Tibial nerve (tissue), 4 donors: ENCODE results near the gene SLIT1. TPM values are rescaled to one million over a fixed set of nuclear protein-coding genes. Genes with fewer than 3 reads are reported as not detected.

Experiments
- DNase-seq, 2 donors: peaks; one replicate each; pipeline ENCODE4 v3.0.0-alpha.2; 2019; ENCODE audit warnings: low spot score in 2 of 2
- H3K27ac ChIP-seq, 4 donors: fragments of 200-600 bp; sonication (generic) in 3 of 4; one replicate each; pipeline ENCODE4 v1.5.1; 2017 to 2019; ENCODE audit warnings: mild to moderate bottlenecking in 1 of 4
- H3K27me3 ChIP-seq, 2 donors: fragments of 200-600 bp; sonication (generic) in 1 of 2; one replicate each; pipeline versions ENCODE4 v1.5.1 to v1.6.0; 2017 to 2019
- H3K36me3 ChIP-seq, 3 donors: fragments of 200-600 bp; sonication (generic); one replicate each; pipeline ENCODE4 v1.5.1; 2018 to 2019
- H3K4me1 ChIP-seq, 4 donors: fragments of 200-600 bp; sonication (generic) in 3 of 4; one replicate each; pipeline ENCODE4 v1.5.1; 2017 to 2019
- H3K4me3 ChIP-seq, 4 donors: fragments of 200-600 bp; sonication (generic) in 3 of 4; one replicate each; pipeline ENCODE4 v1.5.1; 2017 to 2019; ENCODE audit warnings: mild to moderate bottlenecking in 1 of 4, moderate library complexity in 1 of 4
- H3K9me3 ChIP-seq, 4 donors: fragments of 200-600 bp; sonication (generic) in 3 of 4; one replicate each; pipeline ENCODE4 v1.5.1; 2017 to 2019
- EP300 ChIP-seq, 2 donors: sonication (generic); formaldehyde crosslinking; IDR thresholded peaks; one replicate each; pipeline ENCODE4 v1.6.1; 2017; ENCODE audit warnings: antibody characterized with exemption in 2 of 2, mild to moderate bottlenecking in 1 of 2
- POLR2A ChIP-seq, 2 donors: fragments of 450-650 bp; IDR thresholded peaks; one replicate each; pipeline ENCODE4 v1.6.1; 2017; ENCODE audit warnings: antibody characterized with exemption in 2 of 2, mild to moderate bottlenecking in 2 of 2, moderate library complexity in 2 of 2
- WGBS, 2 donors: methylation state at CpG; one replicate each; pipeline ENCODE4 v1.1.5; 2018; 5-methylcytosine and 5-hydroxymethylcytosine counted together
- total RNA-seq, 4 donors: library from RNA; depleted of rRNA; stranded (reverse); fragments of >200 nt; gene quantifications; one replicate each; pipeline ENCODE4 v1.1.0, GENCODE V29; 2016
- TF ChIP-seq, protein P1 (sequence below), 5 experiments: fragments of 200-600 bp in 3 of 5; fragments of 450-650 bp in 2 of 5; sonication (generic) in 3 of 5; IDR thresholded peaks; one replicate each; pipeline ENCODE4 v1.5.1; 2016 to 2019; ENCODE audit warnings: antibody characterized with exemption in 5 of 5, mild to moderate bottlenecking in 3 of 5, moderate library complexity in 2 of 5

SLIT1 gene
- total RNA-seq, 4 donors from 2014 or later: 0.78 to 3.1 (median 1.3) TPM

DNA sequence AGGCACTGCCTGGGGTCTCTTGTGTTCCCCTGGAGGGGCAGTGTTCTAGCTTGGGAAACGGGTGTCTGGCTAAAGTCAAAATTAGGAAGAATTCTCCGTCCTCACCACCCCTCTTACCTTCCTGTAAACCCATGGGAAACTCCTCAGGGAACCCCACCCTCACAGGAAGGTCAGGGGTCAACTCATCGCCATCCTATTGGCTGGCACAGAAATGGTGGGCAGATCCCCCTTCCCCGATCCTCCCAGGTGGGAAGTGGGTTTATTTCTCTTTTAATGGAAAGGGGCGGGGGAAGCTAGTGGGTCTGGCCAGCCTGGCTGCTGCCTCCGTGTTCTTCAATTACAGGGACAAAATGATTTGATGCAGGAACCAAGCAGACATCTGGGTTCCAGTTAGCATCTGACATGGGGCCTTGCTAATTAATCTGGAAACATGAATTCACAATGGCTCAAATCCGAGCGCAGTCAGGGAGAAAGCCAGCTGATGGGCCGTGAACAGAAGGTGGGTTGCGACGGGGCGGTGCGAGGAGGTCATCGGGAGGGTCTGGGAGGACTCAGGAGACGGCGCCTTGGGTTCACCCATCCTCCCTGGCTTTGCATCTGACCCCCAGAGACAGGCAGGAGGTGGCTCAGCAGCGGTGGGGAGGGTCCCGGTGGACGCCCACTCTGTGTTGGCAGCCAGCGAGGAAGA lies 66.6 kb downstream of the SLIT1 start:
- Histone ChIP-seq H3K27me3 (no peaks in the 10 kb centered on the region), H3K4me3 (no peak overlapping the region), H3K27ac (no peak overlapping the region), H3K4me1 (no peaks in the 10 kb centered on the region), H3K36me3 (no peaks in the 10 kb centered on the region), H3K9me3 (no peaks in the 10 kb centered on the region)
- no peak for DNase-seq
- TF ChIP-seq, protein P1, sequence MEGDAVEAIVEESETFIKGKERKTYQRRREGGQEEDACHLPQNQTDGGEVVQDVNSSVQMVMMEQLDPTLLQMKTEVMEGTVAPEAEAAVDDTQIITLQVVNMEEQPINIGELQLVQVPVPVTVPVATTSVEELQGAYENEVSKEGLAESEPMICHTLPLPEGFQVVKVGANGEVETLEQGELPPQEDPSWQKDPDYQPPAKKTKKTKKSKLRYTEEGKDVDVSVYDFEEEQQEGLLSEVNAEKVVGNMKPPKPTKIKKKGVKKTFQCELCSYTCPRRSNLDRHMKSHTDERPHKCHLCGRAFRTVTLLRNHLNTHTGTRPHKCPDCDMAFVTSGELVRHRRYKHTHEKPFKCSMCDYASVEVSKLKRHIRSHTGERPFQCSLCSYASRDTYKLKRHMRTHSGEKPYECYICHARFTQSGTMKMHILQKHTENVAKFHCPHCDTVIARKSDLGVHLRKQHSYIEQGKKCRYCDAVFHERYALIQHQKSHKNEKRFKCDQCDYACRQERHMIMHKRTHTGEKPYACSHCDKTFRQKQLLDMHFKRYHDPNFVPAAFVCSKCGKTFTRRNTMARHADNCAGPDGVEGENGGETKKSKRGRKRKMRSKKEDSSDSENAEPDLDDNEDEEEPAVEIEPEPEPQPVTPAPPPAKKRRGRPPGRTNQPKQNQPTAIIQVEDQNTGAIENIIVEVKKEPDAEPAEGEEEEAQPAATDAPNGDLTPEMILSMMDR (IDR thresholded peaks at IDR 0.05): no peak
- TF ChIP-seq EP300 (IDR thresholded peaks at IDR 0.05) (no peak), POLR2A (IDR thresholded peaks at IDR 0.05) (no peak)
- 72 to 78% methylated on average over 19 to 20 of the region's 20 CpGs for WGBS, 2 donors

DNA sequence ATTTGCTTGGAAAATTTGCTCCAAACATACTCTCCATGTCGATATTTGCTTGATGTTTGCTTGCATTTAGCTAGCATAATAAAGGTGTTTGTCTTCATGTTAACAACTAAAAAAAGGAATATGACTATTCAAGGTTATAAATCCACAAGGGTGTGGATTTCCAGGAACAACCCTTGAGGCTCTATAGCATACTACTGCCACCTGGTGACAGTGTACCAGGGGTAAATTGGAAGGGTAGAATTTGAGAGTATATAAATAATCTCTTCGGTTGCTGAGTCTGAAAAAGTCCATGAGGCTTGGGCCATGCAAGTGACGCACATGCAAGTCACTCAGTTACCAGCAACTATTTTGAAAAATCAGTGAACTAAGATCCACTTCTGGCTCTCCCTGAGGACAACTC lies 68.4 kb downstream of the SLIT1 start:
- WGBS, 2 donors: 55 to 66% methylated on average over 3 of the region's 3 CpGs
- DNase-seq: no peak
- Histone ChIP-seq H3K36me3 (no peaks in the 10 kb centered on the region), H3K4me1 (no peaks in the 10 kb centered on the region), H3K27me3 (no peaks in the 10 kb centered on the region), H3K4me3 (no peak overlapping the region), H3K9me3 (no peaks in the 10 kb centered on the region), H3K27ac (no peak overlapping the region)
- TF ChIP-seq, protein P1 (IDR thresholded peaks at IDR 0.05): no peak
- no peak for TF ChIP-seq EP300 (IDR thresholded peaks at IDR 0.05)
- no peak for TF ChIP-seq POLR2A (IDR thresholded peaks at IDR 0.05)

DNA sequence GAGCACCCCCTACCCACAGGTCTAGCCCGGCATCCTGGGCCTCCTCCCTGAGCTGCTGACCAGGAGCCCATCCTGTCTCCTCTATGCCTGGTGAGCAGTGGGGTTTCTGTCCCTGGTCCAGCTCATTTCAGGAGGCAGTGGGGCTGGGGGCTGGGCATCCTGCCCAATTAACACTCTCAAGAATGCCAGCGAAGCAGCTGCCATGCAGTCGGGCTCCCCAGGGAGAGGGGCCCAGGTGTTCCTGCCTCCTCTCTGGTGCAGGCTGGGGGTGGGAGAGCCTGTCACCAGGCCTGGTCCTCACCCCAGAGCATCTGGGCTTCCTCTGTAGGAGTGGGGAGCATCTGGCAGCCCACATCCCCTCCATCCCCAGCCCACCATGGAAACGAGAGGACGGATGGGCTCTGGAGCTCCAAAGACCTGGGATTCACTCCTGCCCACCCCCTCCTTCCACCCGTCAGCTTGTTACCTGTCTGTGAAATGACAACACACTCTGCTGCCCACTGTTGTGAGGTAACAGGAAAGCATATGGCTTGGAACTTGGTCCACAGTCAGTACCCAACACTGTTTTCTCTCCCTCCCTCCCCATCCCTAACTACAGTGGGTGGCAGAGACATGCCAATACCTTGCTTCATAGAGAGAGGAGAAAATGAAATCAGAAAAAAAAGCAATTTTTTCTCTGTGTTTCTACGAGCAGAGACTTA lies 69.1 kb downstream of the SLIT1 start:
- Histone ChIP-seq H3K4me3 (no peak overlapping the region), H3K27me3 (no peaks in the 10 kb centered on the region), H3K9me3 (no peaks in the 10 kb centered on the region), H3K4me1 (no peaks in the 10 kb centered on the region), H3K27ac (no peak overlapping the region), H3K36me3 (no peaks in the 10 kb centered on the region)
- DNase-seq: no peak
- 72 to 74% methylated on average over 7 of the region's 7 CpGs for WGBS, 2 donors
- TF ChIP-seq EP300 (IDR thresholded peaks at IDR 0.05) (no peak), POLR2A (IDR thresholded peaks at IDR 0.05) (no peak)
- TF ChIP-seq, protein P1 (IDR thresholded peaks at IDR 0.05): no peak

DNA sequence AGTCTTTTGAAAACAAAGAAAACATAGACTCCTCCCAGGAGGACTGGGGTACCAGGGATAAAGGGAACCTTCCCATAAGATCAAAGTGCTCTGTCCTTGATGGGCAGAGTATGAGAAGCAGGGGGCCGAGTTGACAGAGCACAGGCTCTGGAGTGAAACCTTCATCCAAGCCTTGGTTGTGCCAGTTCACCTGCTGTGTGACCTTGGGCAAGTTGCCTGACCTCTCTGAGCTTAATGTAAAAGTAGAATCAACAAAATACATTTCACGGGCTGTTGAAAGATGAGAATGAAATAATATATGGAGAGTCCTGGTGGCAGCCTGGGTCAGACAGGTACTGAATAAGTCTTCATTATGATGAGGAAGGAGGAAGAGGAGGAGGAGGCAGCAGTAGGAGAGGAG lies 69.9 kb downstream of the SLIT1 start:
- TF ChIP-seq POLR2A (IDR thresholded peaks at IDR 0.05): no peak
- no peak for TF ChIP-seq EP300 (IDR thresholded peaks at IDR 0.05)
- TF ChIP-seq, protein P1 (IDR thresholded peaks at IDR 0.05): no peak
- Histone ChIP-seq H3K4me3 (no peak overlapping the region), H3K27ac (no peak overlapping the region), H3K27me3 (no peaks in the 10 kb centered on the region), H3K36me3 (no peaks in the 10 kb centered on the region), H3K4me1 (no peaks in the 10 kb centered on the region), H3K9me3 (no peaks in the 10 kb centered on the region)
- no peak for DNase-seq
- WGBS, 2 donors: 80 to 86% methylated on average over 2 of the region's 2 CpGs

DNA sequence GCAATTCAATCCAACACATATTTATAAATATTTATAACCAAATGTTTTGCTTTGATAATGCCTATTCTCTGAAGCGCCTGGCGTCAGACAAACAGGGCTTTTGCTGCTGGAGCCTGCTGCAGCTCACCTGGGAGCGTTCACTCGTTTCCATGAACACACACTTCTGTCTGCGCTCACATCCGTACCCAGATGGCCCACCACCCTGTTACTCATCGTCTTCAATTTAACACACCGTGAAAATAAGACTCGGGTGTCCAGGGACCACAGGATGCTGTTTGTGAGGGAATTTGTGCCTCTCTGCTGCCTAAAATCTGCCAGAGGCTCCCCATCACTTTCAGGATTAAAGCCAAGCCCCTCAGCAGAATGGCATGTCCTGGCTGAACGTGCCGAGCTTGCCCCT lies 74.1 kb downstream of the SLIT1 start:
- H3K27me3 ChIP-seq: no peaks in the 10 kb centered on the region
- no peak overlapping the region for H3K4me3 ChIP-seq
- no peaks in the 10 kb centered on the region for H3K4me1 ChIP-seq
- no peak overlapping the region for H3K27ac ChIP-seq
- DNase-seq: no peak
- WGBS, 2 donors: 60 to 75% methylated on average over 11 of the region's 11 CpGs
- no peaks in the 10 kb centered on the region for H3K36me3 ChIP-seq
- TF ChIP-seq EP300 (IDR thresholded peaks at IDR 0.05) (no peak), POLR2A (IDR thresholded peaks at IDR 0.05) (no peak)
- TF ChIP-seq, protein P1 (IDR thresholded peaks at IDR 0.05): no peak
- no peaks in the 10 kb centered on the region for H3K9me3 ChIP-seq
